Retinal pigment epithelial cell (primary cell): ENCODE data around the gene NUP205.
"Not testable (repeated sequence)": the region's sequence is repeated elsewhere in the genome, so short reads cannot be mapped to it uniquely, and the experiment has no call there.

Source experiments
- DNase-seq: peaks from one replicate; pipeline ENCODE4 v3.0.0-alpha.2; 2010; ENCODE audit warnings: low read depth
- H3K4me3 ChIP-seq: 2 replicates; pipeline ENCODE4 v1.5.1; 2011; ENCODE audit warnings: mild to moderate bottlenecking, low read length, control low read depth, moderate library complexity
- TF ChIP-seq, protein P1 (sequence below): conservative IDR thresholded peaks from 2 replicates; pipeline ENCODE4 v1.5.1; 2011; ENCODE audit warnings: low read depth, low read length, control low read depth, inconsistent platforms

NUP205 gene

DNA sequence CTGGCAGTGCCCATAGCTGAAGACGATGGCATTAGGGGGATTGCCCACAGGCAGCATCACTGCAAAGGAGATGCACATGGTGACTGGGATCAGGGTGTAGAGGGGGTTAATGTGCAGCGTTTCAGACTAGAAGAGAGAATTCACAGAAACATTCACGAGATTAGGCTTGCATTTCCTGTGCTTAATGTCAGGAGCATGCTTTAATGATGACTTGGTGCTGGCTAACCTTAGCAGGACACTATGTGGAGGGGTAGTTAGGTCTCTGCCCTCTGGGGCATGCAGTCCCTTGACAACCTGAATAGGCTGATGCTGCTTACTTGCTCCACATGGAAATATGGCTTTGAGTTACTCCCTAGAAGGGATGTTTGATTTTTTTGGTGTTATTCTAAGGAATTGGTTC lies 126.4 kb downstream of the NUP205 start:
- DNase-seq = no peak
- no peak overlapping the region for H3K4me3 ChIP-seq
- TF ChIP-seq, protein P1, sequence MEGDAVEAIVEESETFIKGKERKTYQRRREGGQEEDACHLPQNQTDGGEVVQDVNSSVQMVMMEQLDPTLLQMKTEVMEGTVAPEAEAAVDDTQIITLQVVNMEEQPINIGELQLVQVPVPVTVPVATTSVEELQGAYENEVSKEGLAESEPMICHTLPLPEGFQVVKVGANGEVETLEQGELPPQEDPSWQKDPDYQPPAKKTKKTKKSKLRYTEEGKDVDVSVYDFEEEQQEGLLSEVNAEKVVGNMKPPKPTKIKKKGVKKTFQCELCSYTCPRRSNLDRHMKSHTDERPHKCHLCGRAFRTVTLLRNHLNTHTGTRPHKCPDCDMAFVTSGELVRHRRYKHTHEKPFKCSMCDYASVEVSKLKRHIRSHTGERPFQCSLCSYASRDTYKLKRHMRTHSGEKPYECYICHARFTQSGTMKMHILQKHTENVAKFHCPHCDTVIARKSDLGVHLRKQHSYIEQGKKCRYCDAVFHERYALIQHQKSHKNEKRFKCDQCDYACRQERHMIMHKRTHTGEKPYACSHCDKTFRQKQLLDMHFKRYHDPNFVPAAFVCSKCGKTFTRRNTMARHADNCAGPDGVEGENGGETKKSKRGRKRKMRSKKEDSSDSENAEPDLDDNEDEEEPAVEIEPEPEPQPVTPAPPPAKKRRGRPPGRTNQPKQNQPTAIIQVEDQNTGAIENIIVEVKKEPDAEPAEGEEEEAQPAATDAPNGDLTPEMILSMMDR = no peak

DNA sequence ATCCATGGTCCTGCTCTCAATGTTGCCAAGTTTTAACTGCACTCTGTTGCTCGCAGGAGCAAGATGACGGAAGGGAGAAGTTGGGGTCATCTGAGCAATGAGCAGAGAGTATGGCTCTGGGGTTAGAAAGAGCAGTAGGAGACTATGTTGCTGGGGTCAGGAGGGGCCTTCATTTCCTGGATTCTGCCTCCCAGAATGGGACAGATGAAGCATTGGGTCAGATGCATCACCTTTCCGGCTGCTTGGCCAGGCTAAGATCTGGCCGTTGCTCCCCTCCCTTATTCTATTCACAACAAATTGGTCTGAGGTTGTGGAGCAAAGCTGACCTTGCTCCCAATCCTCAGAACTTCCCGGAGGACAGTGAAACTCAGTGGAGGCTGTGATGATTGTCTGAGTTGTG lies 127.0 kb downstream of the NUP205 start:
- TF ChIP-seq, protein P1 = no peak
- H3K4me3 ChIP-seq = no peak overlapping the region
- no peak for DNase-seq

DNA sequence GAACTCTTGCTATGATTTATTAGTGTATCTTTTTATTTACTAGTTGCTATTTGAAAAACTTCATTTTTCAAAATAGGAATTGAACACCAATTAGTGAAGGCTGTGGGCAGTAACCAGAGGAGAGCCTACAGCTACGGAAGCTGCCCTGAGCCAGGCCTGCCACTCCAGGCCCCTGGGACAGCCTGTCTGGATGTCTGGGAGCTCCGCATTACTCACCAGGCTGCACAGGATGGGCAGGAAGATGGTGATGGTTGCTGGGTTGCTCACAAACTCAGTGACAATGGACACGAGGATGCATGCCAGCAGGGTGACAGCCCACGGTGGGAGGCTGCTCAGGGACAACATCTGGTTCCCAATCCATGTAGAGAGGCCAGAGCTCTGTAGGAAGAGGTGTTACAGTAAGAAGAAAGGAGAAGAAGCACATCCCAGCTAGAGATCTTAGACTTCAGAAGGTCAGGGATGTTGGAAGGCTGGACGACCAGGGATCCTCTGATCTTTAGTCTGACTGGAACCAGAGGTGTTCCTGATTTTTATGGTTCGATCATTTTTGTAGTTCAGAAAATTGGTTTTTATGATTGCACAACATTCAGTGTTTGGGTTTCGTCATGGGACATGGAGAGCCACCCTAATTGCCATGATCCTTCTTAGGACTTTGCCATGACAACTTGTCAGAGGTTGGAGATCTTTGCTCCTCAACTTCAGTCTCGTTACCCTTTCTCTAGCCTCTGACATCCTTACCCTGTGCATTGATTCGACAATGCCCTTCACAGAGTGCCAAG lies 127.8 kb downstream of the NUP205 start:
- no peak overlapping the region for H3K4me3 ChIP-seq
- no peak for DNase-seq
- TF ChIP-seq, protein P1 = no peak

DNA sequence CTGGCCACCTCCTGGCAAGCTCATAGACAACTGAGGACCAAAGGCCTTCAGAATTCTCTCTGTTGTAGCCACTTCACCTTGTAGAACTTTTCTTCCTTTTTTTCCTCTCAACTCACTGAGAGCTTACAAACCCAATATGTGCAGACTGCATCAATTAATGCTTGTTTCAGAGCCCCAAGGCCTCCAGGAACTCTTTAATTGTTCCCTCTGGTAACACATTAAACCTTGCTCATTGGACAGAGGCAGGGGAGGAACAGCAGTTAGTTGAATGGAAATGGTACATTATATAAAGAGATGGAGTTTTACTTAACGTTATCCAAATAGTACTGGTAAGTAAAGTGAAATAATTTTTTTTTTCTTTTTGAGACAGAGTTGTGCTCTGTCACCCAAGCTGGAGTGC lies 129.7 kb downstream of the NUP205 start:
- TF ChIP-seq, protein P1 = no peak
- no peak for DNase-seq
- no peak overlapping the region for H3K4me3 ChIP-seq

DNA sequence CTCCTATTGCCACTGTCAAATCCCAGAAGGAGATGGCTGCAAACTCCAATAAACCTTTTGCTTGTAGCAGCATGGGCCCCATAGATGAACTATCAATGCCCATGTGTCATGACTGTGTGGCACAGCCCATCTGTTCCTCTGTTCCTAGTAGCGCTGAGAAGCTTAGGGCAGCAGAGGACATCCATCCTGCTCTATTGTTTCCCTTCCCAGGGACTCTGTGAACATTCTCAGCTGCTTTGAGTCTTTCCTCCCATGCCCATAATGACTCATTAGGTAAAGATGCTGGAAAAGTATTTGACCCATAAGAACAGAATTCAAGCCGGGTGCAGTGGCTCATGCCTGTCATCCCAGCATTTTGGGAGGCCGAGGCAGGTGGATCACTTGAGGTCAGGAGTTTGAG lies 132.8 kb downstream of the NUP205 start:
- peak; percentile 34 for DNase-seq
- TF ChIP-seq, protein P1 = no peak

DNA sequence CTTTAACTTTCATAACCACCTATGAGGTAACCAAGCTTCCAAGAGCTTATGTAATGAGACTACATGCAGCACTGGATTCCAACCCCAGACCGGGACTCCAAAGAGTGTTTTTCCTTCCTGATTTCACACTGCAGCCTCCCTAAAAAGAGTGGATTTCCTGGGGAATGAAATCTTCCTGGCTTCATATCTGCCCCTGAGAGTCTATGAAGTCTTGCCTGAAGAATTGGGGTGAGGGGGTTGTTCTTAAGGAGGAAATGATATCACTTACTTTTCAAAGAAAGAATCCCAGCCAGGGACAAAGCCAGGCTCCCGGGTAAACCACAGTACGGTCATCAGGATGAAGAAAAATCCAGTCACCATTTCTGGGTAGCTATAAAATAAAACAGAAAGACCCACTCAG lies 134.3 kb downstream of the NUP205 start:
- no peak overlapping the region for H3K4me3 ChIP-seq
- no peak for DNase-seq
- TF ChIP-seq, protein P1 = no peak

More for the DNA sequence above, 132.8 kb downstream of the NUP205 start:
- no peak overlapping the region for H3K4me3 ChIP-seq

DNA sequence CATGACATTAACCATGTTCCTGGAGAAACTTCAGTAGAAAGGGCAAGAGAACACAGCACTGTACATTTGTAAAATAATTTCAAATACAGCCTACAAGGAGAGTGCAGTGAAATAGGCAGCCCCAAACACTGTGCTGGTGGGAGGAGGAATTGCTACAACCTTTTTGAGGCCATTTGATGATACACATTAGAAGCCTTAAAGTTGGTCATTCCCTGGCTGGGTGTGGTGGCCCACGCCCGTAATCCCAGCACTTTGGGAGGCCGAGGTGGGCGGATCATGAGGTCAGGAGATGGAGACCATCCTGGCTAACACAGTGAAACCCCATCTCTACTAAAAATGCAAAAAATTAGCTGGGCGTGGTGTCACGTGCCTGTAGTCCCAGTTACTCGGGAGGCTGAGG lies 134.9 kb downstream of the NUP205 start:
- H3K4me3 ChIP-seq, DNase-seq: not testable (repeated sequence)
